HepG2 (cell line): ENCODE results near the gene PXYLP1. TPM values are rescaled to one million over a fixed set of nuclear protein-coding genes. Genes with fewer than 3 reads are reported as not detected.

ENCODE experiments used
- ATAC-seq: fragments of 200-7000 bp; cut with Tn5 transposase; 3 replicates; pipeline ENCODE4 v1.9.1; 2020; ENCODE audit warnings: mild to moderate bottlenecking, moderate library complexity
- BruUV-seq: library from RNA; stranded (reverse); fragments of 400-500 nt; replicated peaks from 2 replicates; lab custom pipeline; 2021; lab: Mats Ljungman, UMichigan
- CTCF ChIA-PET: fragments of 300-600 bp; formaldehyde crosslinking; extraction: SDS; loops from one replicate; lab custom pipeline; 2021; ENCODE audit warnings: low total read pairs, inconsistent platforms, low intra/inter-chr PET ratio; lab: Yijun Ruan, JAX
- POLR2A ChIA-PET: fragments of 350-600 bp; sonication (Branson Sonifier 250); formaldehyde crosslinking; loops from one replicate; lab custom pipeline; 2020; ENCODE audit warnings: antibody characterized with exemption, inconsistent platforms; lab: Yijun Ruan, JAX
- DNase-seq: peaks from one replicate; pipeline ENCODE4 v3.0.0-alpha.2; 2015; ENCODE audit warnings: low spot score
- FAIRE-seq: peaks from 3 replicates; lab custom pipeline; 2011; peaks lifted over from hg19 to GRCh38; lab: Jason Lieb, UNC
- H2AFZ ChIP-seq: one replicate; pipeline ENCODE4 v1.6.1; 2011; ENCODE audit warnings: low read length, inconsistent platforms
- H3K27ac ChIP-seq: fragments of 300-600 bp; 3 replicates; pipeline ENCODE4 v1.8.0; 2011; ENCODE audit warnings: mixed run types, mild to moderate bottlenecking, mixed read lengths, low read length, inconsistent platforms; ENCODE audit not compliant: insufficient read depth; ENCODE audit errors: extremely low read length
- H3K27me3 ChIP-seq, 2 experiments: fragments of 200-600 bp in 1 of 2; 2 replicates in 1 of 2; 3 replicates in 1 of 2; pipeline versions ENCODE4 v1.6.0 to v1.8.0; 2011; ENCODE audit warnings: low read length in 2 of 2, mild to moderate bottlenecking in 2 of 2, moderate library complexity in 2 of 2, inconsistent platforms in 1 of 2; ENCODE audit not compliant: insufficient read depth in 2 of 2, control insufficient read depth in 1 of 2
- H3K36me3 ChIP-seq, 2 experiments: fragments of 200-600 bp in 1 of 2; replicated peaks in 1 of 2; 2 replicates in 1 of 2; 3 replicates in 1 of 2; pipeline versions ENCODE4 v1.5.1 to v1.8.0; 2011; ENCODE audit warnings: low read length in 2 of 2, inconsistent platforms in 1 of 2; ENCODE audit not compliant: insufficient read depth in 2 of 2, control insufficient read depth in 1 of 2
- H3K4me1 ChIP-seq: 2 replicates; pipeline ENCODE4 v1.5.1; 2012; ENCODE audit warnings: low read length, inconsistent platforms; ENCODE audit not compliant: insufficient read depth
- H3K4me2 ChIP-seq: 2 replicates; pipeline ENCODE4 v1.6.0; 2011; ENCODE audit warnings: low read depth, low read length, inconsistent platforms
- H3K4me3 ChIP-seq, 3 experiments: fragments of 200-600 bp in 1 of 3; sonication (generic), shearing (Covaris generic) in 1 of 3; replicated peaks in 1 of 3; 2 replicates each; pipeline ENCODE4 v1.5.1; 2011 to 2016; ENCODE audit warnings: low read length in 3 of 3, inconsistent platforms in 2 of 3, low read depth in 2 of 3, mild to moderate bottlenecking in 2 of 3, control low read depth in 1 of 3, mixed read lengths in 1 of 3; ENCODE audit not compliant: insufficient read depth in 1 of 3
- H3K79me2 ChIP-seq: one replicate; pipeline ENCODE4 v1.6.1; 2011; ENCODE audit warnings: low read length, inconsistent platforms; ENCODE audit not compliant: insufficient read depth
- H3K9ac ChIP-seq: 2 replicates; pipeline ENCODE4 v1.6.0; 2011; ENCODE audit warnings: mild to moderate bottlenecking, low read depth, low read length, inconsistent platforms; ENCODE audit not compliant: insufficient read depth
- H3K9me3 ChIP-seq: 2 replicates; pipeline ENCODE4 v1.5.1; 2012; ENCODE audit warnings: mild to moderate bottlenecking, low read length
- H4K20me1 ChIP-seq: 2 replicates; pipeline ENCODE4 v1.6.0; 2011; ENCODE audit warnings: inconsistent platforms, mild to moderate bottlenecking, low read length, moderate library complexity; ENCODE audit not compliant: insufficient read depth
- GATAD1 ChIP-seq: IDR thresholded peaks from 2 replicates; pipeline ENCODE4 v1.6.1; 2016; ENCODE audit warnings: missing genetic modification reagents, missing compliant biosample characterization
- NFKBIZ ChIP-seq: IDR thresholded peaks from 2 replicates; pipeline ENCODE4 v1.6.1; 2018; ENCODE audit warnings: missing genetic modification reagents, missing compliant biosample characterization
- SMAD9 ChIP-seq: sonication (generic); formaldehyde crosslinking; IDR thresholded peaks from 2 replicates; pipeline ENCODE4 v1.5.1; 2020; ENCODE audit warnings: mild to moderate bottlenecking, missing genetic modification reagents
- SMC3 ChIP-seq: IDR thresholded peaks from 2 replicates; pipeline ENCODE4 v1.6.1; 2011; ENCODE audit warnings: low read length, improper control_type of control experiment
- ZNF282 ChIP-seq: fragments of 450-650 bp; IDR thresholded peaks from 2 replicates; pipeline ENCODE4 v1.6.1; 2018; ENCODE audit not compliant: partially characterized antibody
- ZNF460 ChIP-seq: sonication (generic); formaldehyde crosslinking; IDR thresholded peaks from 2 replicates; pipeline ENCODE4 v1.5.1; 2020; ENCODE audit warnings: missing genetic modification reagents, mild to moderate bottlenecking, borderline replicate concordance
- ZNF777 ChIP-seq: sonication (generic); formaldehyde crosslinking; IDR thresholded peaks from 2 replicates; pipeline ENCODE4 v1.4.0; 2020; ENCODE audit warnings: missing genetic modification reagents
- WGBS: methylation state at CpG from one replicate; pipeline ENCODE4 v1.1.6; 2017; ENCODE audit warnings: low lambda C conversion rate; 5-methylcytosine and 5-hydroxymethylcytosine counted together
- in situ Hi-C: cut with HindIII; loops from 2 replicates; pipeline ENCODE4 v1.10.0; 2017; ENCODE audit warnings: low pct_unique_long_range_greater_than_20kb; ENCODE audit not compliant: extremely low pct_ligation_motif_present
- intact Hi-C: fragments of 100-400 bp; cut with micrococcal nuclease; formaldehyde crosslinking; loops from one replicate; pipeline ENCODE4 v1.10.0; 2022; ENCODE audit not compliant: unreplicated experiment
- polyA plus RNA-seq, 8 experiments: library from polyadenylated mRNA; depleted of rRNA in 3 of 8; stranded (reverse) in 7 of 8; unstranded in 1 of 8; fragments of >200 nt; fragmentation: Illumina TruSeq in 4 of 8; extraction: Trizol in 4 of 8; gene quantifications; 2 replicates each; pipeline versions ENCODE4 v1.2.1 to v1.2.3, GENCODE V29; 2011 to 2016; ENCODE audit warnings: low read depth in 4 of 8, missing spikeins in 1 of 8, mixed read lengths in 1 of 8; ENCODE audit not compliant: insufficient read depth in 1 of 8
- total RNA-seq, 5 experiments: library from RNA; depleted of rRNA; stranded (reverse); fragments of >200 nt; fragmentation: Illumina TruSeq; extraction: Trizol; gene quantifications; 2 replicates each; pipeline ENCODE4 v1.2.3, GENCODE V29; 2016; ENCODE audit warnings: low read depth in 1 of 5
- TF ChIP-seq, protein P1 (sequence below): sonication (generic); formaldehyde crosslinking; IDR thresholded peaks from 2 replicates; pipeline ENCODE4 v1.4.0; 2020; ENCODE audit warnings: missing genetic modification reagents, mild to moderate bottlenecking, borderline replicate concordance
- TF ChIP-seq, protein P2 (sequence below): sonication (generic); formaldehyde crosslinking; IDR thresholded peaks from 2 replicates; pipeline ENCODE4 v1.4.0; 2020; ENCODE audit warnings: missing genetic modification reagents
- TF ChIP-seq, protein P3 (sequence below): sonication (generic); formaldehyde crosslinking; IDR thresholded peaks from 2 replicates; pipeline ENCODE4 v1.5.1; 2020; ENCODE audit warnings: mild to moderate bottlenecking, missing genetic modification reagents, moderate library complexity

The PXYLP1 gene
- total and polyA plus RNA-seq, 2 of the 13 experiments (the other 11 are each of a cell fraction or from before 2014, with no cell fraction given), result 4.9 to 8.1 TPM

DNA sequence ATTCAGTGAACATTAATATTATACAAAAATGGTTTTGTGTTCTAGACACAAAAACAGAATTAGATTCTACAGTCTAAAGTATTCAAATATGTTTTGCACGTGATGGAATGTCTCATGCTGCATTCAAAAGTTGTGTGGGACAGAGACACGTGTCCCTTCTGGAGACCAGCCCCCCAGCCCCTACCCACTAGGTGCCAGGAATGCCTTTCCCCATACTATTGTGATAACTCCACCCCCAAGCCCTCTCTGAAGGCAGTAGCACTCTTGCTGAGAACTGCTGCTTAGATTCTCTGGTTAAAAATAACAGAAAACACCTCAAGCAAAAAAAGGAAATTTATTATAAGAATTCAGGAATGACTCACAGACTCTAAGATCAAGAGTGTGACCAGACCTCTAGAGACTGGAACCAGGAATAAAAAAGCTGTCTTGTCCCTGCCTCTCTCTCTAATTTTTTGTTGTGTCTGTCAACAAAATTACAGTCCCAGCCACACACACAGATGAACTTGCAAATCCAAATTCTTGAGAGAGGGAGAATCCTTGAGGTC, 57.7 kb downstream of the PXYLP1 start (continued):
- TF ChIP-seq, protein P1, sequence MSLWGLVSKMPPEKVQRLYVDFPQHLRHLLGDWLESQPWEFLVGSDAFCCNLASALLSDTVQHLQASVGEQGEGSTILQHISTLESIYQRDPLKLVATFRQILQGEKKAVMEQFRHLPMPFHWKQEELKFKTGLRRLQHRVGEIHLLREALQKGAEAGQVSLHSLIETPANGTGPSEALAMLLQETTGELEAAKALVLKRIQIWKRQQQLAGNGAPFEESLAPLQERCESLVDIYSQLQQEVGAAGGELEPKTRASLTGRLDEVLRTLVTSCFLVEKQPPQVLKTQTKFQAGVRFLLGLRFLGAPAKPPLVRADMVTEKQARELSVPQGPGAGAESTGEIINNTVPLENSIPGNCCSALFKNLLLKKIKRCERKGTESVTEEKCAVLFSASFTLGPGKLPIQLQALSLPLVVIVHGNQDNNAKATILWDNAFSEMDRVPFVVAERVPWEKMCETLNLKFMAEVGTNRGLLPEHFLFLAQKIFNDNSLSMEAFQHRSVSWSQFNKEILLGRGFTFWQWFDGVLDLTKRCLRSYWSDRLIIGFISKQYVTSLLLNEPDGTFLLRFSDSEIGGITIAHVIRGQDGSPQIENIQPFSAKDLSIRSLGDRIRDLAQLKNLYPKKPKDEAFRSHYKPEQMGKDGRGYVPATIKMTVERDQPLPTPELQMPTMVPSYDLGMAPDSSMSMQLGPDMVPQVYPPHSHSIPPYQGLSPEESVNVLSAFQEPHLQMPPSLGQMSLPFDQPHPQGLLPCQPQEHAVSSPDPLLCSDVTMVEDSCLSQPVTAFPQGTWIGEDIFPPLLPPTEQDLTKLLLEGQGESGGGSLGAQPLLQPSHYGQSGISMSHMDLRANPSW (CRISPR knock-in tag), result no peak
- TF ChIP-seq ZNF460 (CRISPR knock-in tag), result no peak
- no peak for TF ChIP-seq SMAD9 (CRISPR knock-in tag)

DNA sequence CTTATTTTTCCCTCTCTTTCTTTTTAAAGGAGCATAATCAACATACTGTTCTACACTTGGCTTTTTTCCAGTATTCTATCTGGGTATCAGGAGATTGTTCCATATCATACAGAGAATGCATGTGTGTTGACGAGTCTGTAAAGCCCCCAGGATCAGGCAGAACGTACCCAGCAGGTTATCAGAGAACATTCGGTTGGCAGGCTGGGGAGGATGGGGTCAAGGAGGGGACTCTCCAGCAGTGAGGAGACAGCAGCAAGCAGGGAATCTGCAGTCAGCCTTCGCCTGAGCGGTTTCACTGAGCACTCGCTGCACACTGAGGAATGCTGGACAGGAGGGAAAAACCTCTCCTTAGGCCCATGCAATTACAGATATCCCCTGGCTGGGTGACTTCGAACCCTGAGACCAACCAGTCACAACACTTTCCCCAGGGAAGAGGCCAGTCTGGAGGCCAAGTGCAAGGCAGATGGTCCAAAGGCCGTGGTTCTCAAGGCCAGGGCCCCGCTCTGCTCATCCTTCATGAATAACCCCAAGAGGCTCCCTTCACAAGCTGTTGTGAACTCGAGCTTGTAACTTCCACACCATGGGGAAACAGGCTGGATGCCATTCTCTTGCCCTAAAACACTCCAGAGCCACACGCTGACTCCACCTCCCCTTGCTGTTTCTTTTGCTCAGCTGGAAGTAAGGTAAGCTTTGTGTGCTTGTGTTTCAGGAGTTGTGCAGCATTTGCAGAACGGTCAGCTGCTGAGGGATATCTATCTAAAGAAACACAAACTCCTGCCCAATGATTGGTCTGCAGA, 60.1 kb downstream of the PXYLP1 start:
- Histone ChIP-seq H3K9me3 (no peaks in the 10 kb centered on the region), H3K27me3 (no peaks in the 10 kb centered on the region), H3K4me3 (no peak overlapping the region), H3K79me2 (no peaks in the 10 kb centered on the region), H4K20me1 (no peaks in the 10 kb centered on the region), H3K4me2 (no peak overlapping the region), H3K4me1 (no peaks in the 10 kb centered on the region), H3K9ac (no peak overlapping the region), H3K27ac (no peak overlapping the region), H3K36me3 (peaks cover 0 to 5% of the 10 kb centered on the region in 2 experiments; a peak in 2 of 5 replicates), H2AFZ (no peak overlapping the region)
- POLR2A ChIA-PET, result no interaction called here
- no peak for FAIRE-seq
- intact Hi-C loops (no loop called here), in situ Hi-C loops (no loop called here)
- no peak for DNase-seq
- CTCF ChIA-PET, result no interaction called here
- no peak for ATAC-seq
- WGBS, result 93% methylated on average over 8 of the region's 12 CpGs
- no TSS peak for BruUV-seq
- TF ChIP-seq ZNF282, result no peak
- TF ChIP-seq, protein P2, sequence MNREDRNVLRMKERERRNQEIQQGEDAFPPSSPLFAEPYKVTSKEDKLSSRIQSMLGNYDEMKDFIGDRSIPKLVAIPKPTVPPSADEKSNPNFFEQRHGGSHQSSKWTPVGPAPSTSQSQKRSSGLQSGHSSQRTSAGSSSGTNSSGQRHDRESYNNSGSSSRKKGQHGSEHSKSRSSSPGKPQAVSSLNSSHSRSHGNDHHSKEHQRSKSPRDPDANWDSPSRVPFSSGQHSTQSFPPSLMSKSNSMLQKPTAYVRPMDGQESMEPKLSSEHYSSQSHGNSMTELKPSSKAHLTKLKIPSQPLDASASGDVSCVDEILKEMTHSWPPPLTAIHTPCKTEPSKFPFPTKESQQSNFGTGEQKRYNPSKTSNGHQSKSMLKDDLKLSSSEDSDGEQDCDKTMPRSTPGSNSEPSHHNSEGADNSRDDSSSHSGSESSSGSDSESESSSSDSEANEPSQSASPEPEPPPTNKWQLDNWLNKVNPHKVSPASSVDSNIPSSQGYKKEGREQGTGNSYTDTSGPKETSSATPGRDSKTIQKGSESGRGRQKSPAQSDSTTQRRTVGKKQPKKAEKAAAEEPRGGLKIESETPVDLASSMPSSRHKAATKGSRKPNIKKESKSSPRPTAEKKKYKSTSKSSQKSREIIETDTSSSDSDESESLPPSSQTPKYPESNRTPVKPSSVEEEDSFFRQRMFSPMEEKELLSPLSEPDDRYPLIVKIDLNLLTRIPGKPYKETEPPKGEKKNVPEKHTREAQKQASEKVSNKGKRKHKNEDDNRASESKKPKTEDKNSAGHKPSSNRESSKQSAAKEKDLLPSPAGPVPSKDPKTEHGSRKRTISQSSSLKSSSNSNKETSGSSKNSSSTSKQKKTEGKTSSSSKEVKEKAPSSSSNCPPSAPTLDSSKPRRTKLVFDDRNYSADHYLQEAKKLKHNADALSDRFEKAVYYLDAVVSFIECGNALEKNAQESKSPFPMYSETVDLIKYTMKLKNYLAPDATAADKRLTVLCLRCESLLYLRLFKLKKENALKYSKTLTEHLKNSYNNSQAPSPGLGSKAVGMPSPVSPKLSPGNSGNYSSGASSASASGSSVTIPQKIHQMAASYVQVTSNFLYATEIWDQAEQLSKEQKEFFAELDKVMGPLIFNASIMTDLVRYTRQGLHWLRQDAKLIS (CRISPR knock-in tag), result no peak
- no peak for TF ChIP-seq GATAD1 (CRISPR knock-in tag)
- TF ChIP-seq ZNF777 (CRISPR knock-in tag), result no peak
- no peak for TF ChIP-seq NFKBIZ (CRISPR knock-in tag)
- no peak for TF ChIP-seq SMC3
- TF ChIP-seq, protein P3, sequence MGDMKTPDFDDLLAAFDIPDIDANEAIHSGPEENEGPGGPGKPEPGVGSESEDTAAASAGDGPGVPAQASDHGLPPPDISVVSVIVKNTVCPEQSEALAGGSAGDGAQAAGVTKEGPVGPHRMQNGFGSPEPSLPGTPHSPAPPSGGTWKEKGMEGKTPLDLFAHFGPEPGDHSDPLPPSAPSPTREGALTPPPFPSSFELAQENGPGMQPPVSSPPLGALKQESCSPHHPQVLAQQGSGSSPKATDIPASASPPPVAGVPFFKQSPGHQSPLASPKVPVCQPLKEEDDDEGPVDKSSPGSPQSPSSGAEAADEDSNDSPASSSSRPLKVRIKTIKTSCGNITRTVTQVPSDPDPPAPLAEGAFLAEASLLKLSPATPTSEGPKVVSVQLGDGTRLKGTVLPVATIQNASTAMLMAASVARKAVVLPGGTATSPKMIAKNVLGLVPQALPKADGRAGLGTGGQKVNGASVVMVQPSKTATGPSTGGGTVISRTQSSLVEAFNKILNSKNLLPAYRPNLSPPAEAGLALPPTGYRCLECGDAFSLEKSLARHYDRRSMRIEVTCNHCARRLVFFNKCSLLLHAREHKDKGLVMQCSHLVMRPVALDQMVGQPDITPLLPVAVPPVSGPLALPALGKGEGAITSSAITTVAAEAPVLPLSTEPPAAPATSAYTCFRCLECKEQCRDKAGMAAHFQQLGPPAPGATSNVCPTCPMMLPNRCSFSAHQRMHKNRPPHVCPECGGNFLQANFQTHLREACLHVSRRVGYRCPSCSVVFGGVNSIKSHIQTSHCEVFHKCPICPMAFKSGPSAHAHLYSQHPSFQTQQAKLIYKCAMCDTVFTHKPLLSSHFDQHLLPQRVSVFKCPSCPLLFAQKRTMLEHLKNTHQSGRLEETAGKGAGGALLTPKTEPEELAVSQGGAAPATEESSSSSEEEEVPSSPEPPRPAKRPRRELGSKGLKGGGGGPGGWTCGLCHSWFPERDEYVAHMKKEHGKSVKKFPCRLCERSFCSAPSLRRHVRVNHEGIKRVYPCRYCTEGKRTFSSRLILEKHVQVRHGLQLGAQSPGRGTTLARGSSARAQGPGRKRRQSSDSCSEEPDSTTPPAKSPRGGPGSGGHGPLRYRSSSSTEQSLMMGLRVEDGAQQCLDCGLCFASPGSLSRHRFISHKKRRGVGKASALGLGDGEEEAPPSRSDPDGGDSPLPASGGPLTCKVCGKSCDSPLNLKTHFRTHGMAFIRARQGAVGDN, result no peak
